HepG2 (cell line): ENCODE results near the gene GFOD1. TPM values are rescaled to one million over a fixed set of nuclear protein-coding genes. Genes with fewer than 3 reads are reported as not detected.

Experiments used
- ATAC-seq: fragments of 200-7000 bp; cut with Tn5 transposase; 3 replicates; pipeline ENCODE4 v1.9.1; 2020; ENCODE audit warnings: mild to moderate bottlenecking, moderate library complexity
- BruUV-seq: library from RNA; stranded (reverse); fragments of 400-500 nt; replicated peaks from 2 replicates; lab custom pipeline; 2021; lab: Mats Ljungman, UMichigan
- CTCF ChIA-PET: fragments of 300-600 bp; formaldehyde crosslinking; extraction: SDS; loops from one replicate; lab custom pipeline; 2021; ENCODE audit warnings: low total read pairs, inconsistent platforms, low intra/inter-chr PET ratio; lab: Yijun Ruan, JAX
- POLR2A ChIA-PET: fragments of 350-600 bp; sonication (Branson Sonifier 250); formaldehyde crosslinking; loops from one replicate; lab custom pipeline; 2020; ENCODE audit warnings: antibody characterized with exemption, inconsistent platforms; lab: Yijun Ruan, JAX
- DNase-seq: peaks from one replicate; pipeline ENCODE4 v3.0.0-alpha.2; 2015; ENCODE audit warnings: low spot score
- FAIRE-seq: peaks from 3 replicates; lab custom pipeline; 2011; peaks lifted over from hg19 to GRCh38; lab: Jason Lieb, UNC
- H2AFZ ChIP-seq: one replicate; pipeline ENCODE4 v1.6.1; 2011; ENCODE audit warnings: low read length, inconsistent platforms
- H3K27ac ChIP-seq: fragments of 300-600 bp; 3 replicates; pipeline ENCODE4 v1.8.0; 2011; ENCODE audit warnings: mixed run types, mild to moderate bottlenecking, mixed read lengths, low read length, inconsistent platforms; ENCODE audit not compliant: insufficient read depth; ENCODE audit errors: extremely low read length
- H3K27me3 ChIP-seq, 2 experiments: fragments of 200-600 bp in 1 of 2; 2 replicates in 1 of 2; 3 replicates in 1 of 2; pipeline versions ENCODE4 v1.6.0 to v1.8.0; 2011; ENCODE audit warnings: low read length in 2 of 2, mild to moderate bottlenecking in 2 of 2, moderate library complexity in 2 of 2, inconsistent platforms in 1 of 2; ENCODE audit not compliant: insufficient read depth in 2 of 2, control insufficient read depth in 1 of 2
- H3K36me3 ChIP-seq, 2 experiments: fragments of 200-600 bp in 1 of 2; replicated peaks in 1 of 2; 2 replicates in 1 of 2; 3 replicates in 1 of 2; pipeline versions ENCODE4 v1.5.1 to v1.8.0; 2011; ENCODE audit warnings: low read length in 2 of 2, inconsistent platforms in 1 of 2; ENCODE audit not compliant: insufficient read depth in 2 of 2, control insufficient read depth in 1 of 2
- H3K4me1 ChIP-seq: 2 replicates; pipeline ENCODE4 v1.5.1; 2012; ENCODE audit warnings: low read length, inconsistent platforms; ENCODE audit not compliant: insufficient read depth
- H3K4me2 ChIP-seq: 2 replicates; pipeline ENCODE4 v1.6.0; 2011; ENCODE audit warnings: low read depth, low read length, inconsistent platforms
- H3K4me3 ChIP-seq, 3 experiments: fragments of 200-600 bp in 1 of 3; sonication (generic), shearing (Covaris generic) in 1 of 3; replicated peaks in 1 of 3; 2 replicates each; pipeline ENCODE4 v1.5.1; 2011 to 2016; ENCODE audit warnings: low read length in 3 of 3, inconsistent platforms in 2 of 3, low read depth in 2 of 3, mild to moderate bottlenecking in 2 of 3, control low read depth in 1 of 3, mixed read lengths in 1 of 3; ENCODE audit not compliant: insufficient read depth in 1 of 3
- H3K79me2 ChIP-seq: one replicate; pipeline ENCODE4 v1.6.1; 2011; ENCODE audit warnings: low read length, inconsistent platforms; ENCODE audit not compliant: insufficient read depth
- H3K9ac ChIP-seq: 2 replicates; pipeline ENCODE4 v1.6.0; 2011; ENCODE audit warnings: mild to moderate bottlenecking, low read depth, low read length, inconsistent platforms; ENCODE audit not compliant: insufficient read depth
- H3K9me3 ChIP-seq: 2 replicates; pipeline ENCODE4 v1.5.1; 2012; ENCODE audit warnings: mild to moderate bottlenecking, low read length
- H4K20me1 ChIP-seq: 2 replicates; pipeline ENCODE4 v1.6.0; 2011; ENCODE audit warnings: inconsistent platforms, mild to moderate bottlenecking, low read length, moderate library complexity; ENCODE audit not compliant: insufficient read depth
- ARNTL ChIP-seq: sonication (generic); formaldehyde crosslinking; IDR thresholded peaks from 2 replicates; pipeline ENCODE4 v1.4.0; 2020; ENCODE audit warnings: mild to moderate bottlenecking, missing genetic modification reagents
- KAT8 ChIP-seq: IDR thresholded peaks from 2 replicates; pipeline ENCODE4 v1.6.1; 2016; ENCODE audit warnings: missing genetic modification reagents, missing compliant biosample characterization
- RARA ChIP-seq: IDR thresholded peaks from 2 replicates; pipeline ENCODE4 v1.6.1; 2016; ENCODE audit warnings: missing genetic modification reagents, missing compliant biosample characterization
- ZNF605 ChIP-seq: sonication (generic); formaldehyde crosslinking; IDR thresholded peaks from 2 replicates; pipeline ENCODE4 v1.8.0; 2022; ENCODE audit warnings: mild to moderate bottlenecking, missing genetic modification reagents
- ZNF660 ChIP-seq: sonication (generic); formaldehyde crosslinking; IDR thresholded peaks from 2 replicates; pipeline ENCODE4 v1.5.1; 2020; ENCODE audit warnings: mild to moderate bottlenecking, low read depth, missing genetic modification reagents, borderline replicate concordance
- ZNF749 ChIP-seq: sonication (generic); formaldehyde crosslinking; IDR thresholded peaks from 2 replicates; pipeline ENCODE4 v1.8.0; 2022; ENCODE audit warnings: mild to moderate bottlenecking, missing genetic modification reagents, moderate library complexity, borderline replicate concordance
- ZNF781 ChIP-seq: sonication (generic); formaldehyde crosslinking; IDR thresholded peaks from 2 replicates; pipeline ENCODE4 v1.5.1; 2020; ENCODE audit warnings: borderline replicate concordance, mild to moderate bottlenecking, missing genetic modification reagents; ENCODE audit errors: not compliant biosample characterization
- ZSCAN12 ChIP-seq: sonication (generic); formaldehyde crosslinking; IDR thresholded peaks from 2 replicates; pipeline ENCODE4 v1.9.0; 2021; ENCODE audit warnings: mild to moderate bottlenecking, missing genetic modification reagents
- WGBS: methylation state at CpG from one replicate; pipeline ENCODE4 v1.1.6; 2017; ENCODE audit warnings: low lambda C conversion rate; 5-methylcytosine and 5-hydroxymethylcytosine counted together
- in situ Hi-C: cut with HindIII; loops from 2 replicates; pipeline ENCODE4 v1.10.0; 2017; ENCODE audit warnings: low pct_unique_long_range_greater_than_20kb; ENCODE audit not compliant: extremely low pct_ligation_motif_present
- intact Hi-C: fragments of 100-400 bp; cut with micrococcal nuclease; formaldehyde crosslinking; loops from one replicate; pipeline ENCODE4 v1.10.0; 2022; ENCODE audit not compliant: unreplicated experiment
- polyA plus RNA-seq, 8 experiments: library from polyadenylated mRNA; depleted of rRNA in 3 of 8; stranded (reverse) in 7 of 8; unstranded in 1 of 8; fragments of >200 nt; fragmentation: Illumina TruSeq in 4 of 8; extraction: Trizol in 4 of 8; gene quantifications; 2 replicates each; pipeline versions ENCODE4 v1.2.1 to v1.2.3, GENCODE V29; 2011 to 2016; ENCODE audit warnings: low read depth in 4 of 8, missing spikeins in 1 of 8, mixed read lengths in 1 of 8; ENCODE audit not compliant: insufficient read depth in 1 of 8
- total RNA-seq, 5 experiments: library from RNA; depleted of rRNA; stranded (reverse); fragments of >200 nt; fragmentation: Illumina TruSeq; extraction: Trizol; gene quantifications; 2 replicates each; pipeline ENCODE4 v1.2.3, GENCODE V29; 2016; ENCODE audit warnings: low read depth in 1 of 5
- TF ChIP-seq, protein P1 (sequence below): sonication (generic); formaldehyde crosslinking; IDR thresholded peaks from 2 replicates; pipeline ENCODE4 v1.4.0; 2020; ENCODE audit warnings: missing genetic modification reagents
- TF ChIP-seq, protein P2 (sequence below): sonication (generic); formaldehyde crosslinking; conservative IDR thresholded peaks from 2 replicates; pipeline ENCODE4 v1.4.0; 2020; ENCODE audit warnings: missing genetic modification reagents

GFOD1 gene
- total and polyA plus RNA-seq, 2 of the 13 experiments (the other 11 are each of a cell fraction or from before 2014, with no cell fraction given): 1.9 to 6.4 TPM

DNA sequence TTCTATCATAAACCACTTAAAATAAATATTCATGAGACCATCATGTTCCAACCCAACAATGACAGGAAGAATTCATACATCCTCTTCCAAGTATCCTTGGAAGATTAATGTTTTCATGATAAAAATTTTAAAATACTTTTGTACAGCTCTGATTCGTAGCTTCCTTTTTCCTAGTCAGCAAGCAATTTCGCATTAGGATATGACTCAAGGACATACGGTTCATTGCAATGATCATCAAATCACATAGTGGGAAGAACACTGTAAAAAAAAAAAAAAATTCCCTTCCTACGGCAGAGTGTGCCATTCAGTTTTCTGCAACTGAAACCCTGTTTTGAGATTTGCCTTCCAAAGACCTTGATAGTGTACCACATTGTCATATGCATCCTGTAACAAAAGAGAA is 35.3 kb upstream of the GFOD1 start:
- no peak overlapping the region for H3K27ac ChIP-seq
- ChIA-PET POLR2A (no interaction called here), CTCF (no interaction called here)

DNA sequence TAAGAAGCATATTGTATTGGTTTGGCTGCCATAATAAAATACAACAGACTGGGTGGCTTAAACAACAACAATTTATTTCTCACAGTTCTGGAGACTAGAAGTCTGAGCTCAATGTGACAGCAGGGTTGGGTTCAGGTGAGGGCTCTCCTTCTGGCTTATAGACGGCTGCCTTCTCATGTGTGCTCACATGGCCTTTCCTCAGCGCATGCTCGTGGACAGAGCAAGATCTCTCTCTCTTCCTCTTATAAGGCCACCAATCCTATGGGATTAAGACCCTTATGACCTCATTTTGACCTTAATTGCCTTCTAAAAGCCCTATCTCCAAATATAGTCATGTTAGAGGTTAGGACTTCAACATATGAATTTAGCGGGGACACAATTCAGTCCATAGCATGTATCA is 32.4 kb upstream of the GFOD1 start:
- POLR2A ChIA-PET: no interaction called here
- 66% methylated on average over 4 of the region's 4 CpGs for WGBS
- H4K20me1 ChIP-seq: no peaks in the 10 kb centered on the region
- TF ChIP-seq ZNF749 (no peak), RARA (CRISPR knock-in tag) (no peak), KAT8 (CRISPR knock-in tag) (no peak), ZNF781 (no peak), ZNF605 (CRISPR knock-in tag) (no peak), ARNTL (CRISPR knock-in tag) (no peak), ZNF660 (CRISPR knock-in tag) (no peak)
- TF ChIP-seq, protein P1, sequence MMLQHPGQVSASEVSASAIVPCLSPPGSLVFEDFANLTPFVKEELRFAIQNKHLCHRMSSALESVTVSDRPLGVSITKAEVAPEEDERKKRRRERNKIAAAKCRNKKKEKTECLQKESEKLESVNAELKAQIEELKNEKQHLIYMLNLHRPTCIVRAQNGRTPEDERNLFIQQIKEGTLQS: no peak
- H3K9ac ChIP-seq: no peak overlapping the region
- CTCF ChIA-PET: no interaction called here
- H3K9me3 ChIP-seq: no peaks in the 10 kb centered on the region
- H3K27ac ChIP-seq: no peak overlapping the region
- in situ Hi-C loops: no loop called here
- intact Hi-C loops: no loop called here
- H3K4me1 ChIP-seq: peaks cover 20% of the 10 kb centered on the region
- H2AFZ ChIP-seq: no peak overlapping the region
- peaks cover 0 to 22% of the 10 kb centered on the region in 2 experiments; a peak in 2 of 5 replicates for H3K27me3 ChIP-seq
- H3K4me2 ChIP-seq: no peak overlapping the region
- H3K36me3 ChIP-seq: no peaks in the 10 kb centered on the region
- no peak for FAIRE-seq
- ATAC-seq: no peak
- H3K79me2 ChIP-seq: no peaks in the 10 kb centered on the region
- no peak for DNase-seq
- no TSS peak for BruUV-seq
- H3K4me3 ChIP-seq: no peak overlapping the region

More for the DNA sequence above, 35.3 kb upstream of the GFOD1 start:
- Histone ChIP-seq H3K9me3 (no peaks in the 10 kb centered on the region), H2AFZ (no peak overlapping the region), H4K20me1 (no peaks in the 10 kb centered on the region), H3K9ac (no peak overlapping the region), H3K4me1 (peaks cover 14% of the 10 kb centered on the region; the same call in 1 of the 2 replicates), H3K4me2 (no peak overlapping the region), H3K79me2 (no peaks in the 10 kb centered on the region), H3K27me3 (peaks cover 0 to 14% of the 10 kb centered on the region in 2 experiments; a peak in 2 of 5 replicates), H3K36me3 (no peaks in the 10 kb centered on the region), H3K4me3 (no peak overlapping the region)
- no peak for ATAC-seq
- intact Hi-C loops (no loop called here), in situ Hi-C loops (no loop called here)
- FAIRE-seq: peak; percentile 51
- DNase-seq: no peak
- 61% methylated on average over 4 of the region's 4 CpGs for WGBS
- no TSS peak for BruUV-seq
- TF ChIP-seq ZSCAN12: no peak
- TF ChIP-seq, protein P2, sequence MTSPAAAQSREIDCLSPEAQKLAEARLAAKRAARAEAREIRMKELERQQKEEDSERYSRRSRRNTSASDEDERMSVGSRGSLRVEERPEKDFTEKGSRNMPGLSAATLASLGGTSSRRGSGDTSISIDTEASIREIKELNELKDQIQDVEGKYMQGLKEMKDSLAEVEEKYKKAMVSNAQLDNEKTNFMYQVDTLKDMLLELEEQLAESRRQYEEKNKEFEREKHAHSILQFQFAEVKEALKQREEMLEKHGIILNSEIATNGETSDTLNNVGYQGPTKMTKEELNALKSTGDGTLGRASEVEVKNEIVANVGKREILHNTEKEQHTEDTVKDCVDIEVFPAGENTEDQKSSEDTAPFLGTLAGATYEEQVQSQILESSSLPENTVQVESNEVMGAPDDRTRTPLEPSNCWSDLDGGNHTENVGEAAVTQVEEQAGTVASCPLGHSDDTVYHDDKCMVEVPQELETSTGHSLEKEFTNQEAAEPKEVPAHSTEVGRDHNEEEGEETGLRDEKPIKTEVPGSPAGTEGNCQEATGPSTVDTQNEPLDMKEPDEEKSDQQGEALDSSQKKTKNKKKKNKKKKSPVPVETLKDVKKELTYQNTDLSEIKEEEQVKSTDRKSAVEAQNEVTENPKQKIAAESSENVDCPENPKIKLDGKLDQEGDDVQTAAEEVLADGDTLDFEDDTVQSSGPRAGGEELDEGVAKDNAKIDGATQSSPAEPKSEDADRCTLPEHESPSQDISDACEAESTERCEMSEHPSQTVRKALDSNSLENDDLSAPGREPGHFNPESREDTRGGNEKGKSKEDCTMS: no peak
